ENCODE results near the gene NANP. TPM values are rescaled to one million over a fixed set of nuclear protein-coding genes. Genes with fewer than 3 reads are reported as not detected.

Gene NANP
- polyA plus RNA-seq, 2 of the 4 experiments (the other 2 are of a cell fraction): 11.2 to 11.4 TPM

GRCh38 chr20:25580711-25581110 lies 43.1 kb downstream of the NANP start:
- no peak for TF ChIP-seq MAFK (IDR thresholded peaks at IDR 0.05; ENCODE audit: partially characterized antibody)
- TF ChIP-seq POLR2AphosphoS2 (conservative IDR thresholded peaks at IDR 0.05; ENCODE audit: low read length): no peak
- no peak for TF ChIP-seq ZFP36 (IDR thresholded peaks at IDR 0.05; ENCODE audit: borderline replicate concordance, partially characterized antibody)
- TF ChIP-seq ZSCAN20 (CRISPR knock-in tag; IDR thresholded peaks at IDR 0.05): no peak
- TF ChIP-seq EP300 (IDR thresholded peaks at IDR 0.05): no peak
- TF ChIP-seq ESRRA (IDR thresholded peaks at IDR 0.05; ENCODE audit: borderline replicate concordance, low read length): no peak
- TF ChIP-seq REST (IDR thresholded peaks at IDR 0.05): no peak
- TF ChIP-seq KDM5A (IDR thresholded peaks at IDR 0.05): no peak
- TF ChIP-seq, protein P1, sequence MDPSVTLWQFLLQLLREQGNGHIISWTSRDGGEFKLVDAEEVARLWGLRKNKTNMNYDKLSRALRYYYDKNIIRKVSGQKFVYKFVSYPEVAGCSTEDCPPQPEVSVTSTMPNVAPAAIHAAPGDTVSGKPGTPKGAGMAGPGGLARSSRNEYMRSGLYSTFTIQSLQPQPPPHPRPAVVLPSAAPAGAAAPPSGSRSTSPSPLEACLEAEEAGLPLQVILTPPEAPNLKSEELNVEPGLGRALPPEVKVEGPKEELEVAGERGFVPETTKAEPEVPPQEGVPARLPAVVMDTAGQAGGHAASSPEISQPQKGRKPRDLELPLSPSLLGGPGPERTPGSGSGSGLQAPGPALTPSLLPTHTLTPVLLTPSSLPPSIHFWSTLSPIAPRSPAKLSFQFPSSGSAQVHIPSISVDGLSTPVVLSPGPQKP (IDR thresholded peaks at IDR 0.05; ENCODE audit: low read depth, low read length): no peak
- TF ChIP-seq MAZ (IDR thresholded peaks at IDR 0.05; ENCODE audit: borderline replicate concordance, low read depth, low read length): no peak
- TF ChIP-seq RAD21 (conservative IDR thresholded peaks at IDR 0.05 in 1 of 2, IDR thresholded peaks at IDR 0.05 in 1 of 2): no peak
- TF ChIP-seq HEYL (CRISPR knock-in tag; IDR thresholded peaks at IDR 0.05): no peak
- TF ChIP-seq NPAS2 (CRISPR knock-in tag; IDR thresholded peaks at IDR 0.05; ENCODE audit: borderline replicate concordance): no peak
- TF ChIP-seq FOSL2 (IDR thresholded peaks at IDR 0.05): no peak
- TF ChIP-seq FOSL2 (CRISPR knock-in tag; IDR thresholded peaks at IDR 0.05): no peak
- TF ChIP-seq HOXB13 (CRISPR knock-in tag; IDR thresholded peaks at IDR 0.05; ENCODE audit: low read depth): no peak
- no peak for TF ChIP-seq FOSB (CRISPR knock-in tag; IDR thresholded peaks at IDR 0.05)
- TF ChIP-seq EHMT2 (IDR thresholded peaks at IDR 0.05; ENCODE audit: low read depth): no peak
- no peak for TF ChIP-seq E2F6 (IDR thresholded peaks at IDR 0.05; ENCODE audit: borderline replicate concordance, low read depth)
- TF ChIP-seq, protein P2, sequence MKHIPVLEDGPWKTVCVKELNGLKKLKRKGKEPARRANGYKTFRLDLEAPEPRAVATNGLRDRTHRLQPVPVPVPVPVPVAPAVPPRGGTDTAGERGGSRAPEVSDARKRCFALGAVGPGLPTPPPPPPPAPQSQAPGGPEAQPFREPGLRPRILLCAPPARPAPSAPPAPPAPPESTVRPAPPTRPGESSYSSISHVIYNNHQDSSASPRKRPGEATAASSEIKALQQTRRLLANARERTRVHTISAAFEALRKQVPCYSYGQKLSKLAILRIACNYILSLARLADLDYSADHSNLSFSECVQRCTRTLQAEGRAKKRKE (CRISPR knock-in tag; IDR thresholded peaks at IDR 0.05; ENCODE audit: low read depth): no peak
- peaks cover 36% of the 10 kb centered on the region; the same call in 2 of the 3 replicates for H3K4me1 ChIP-seq
- DNase-seq (ENCODE audit: low read depth in 1 of 2, low spot score in 1 of 2): no peak
- H3K9me3 ChIP-seq: no peaks in the 10 kb centered on the region
- no peak for FAIRE-seq
- ATAC-seq: no peak
- POLR2A ChIA-PET: interaction anchor here (0.7 kb wide), 1 partner anchor 27 kb away, joined by 4 read pairs; no protein-coding TSS in a partner anchor
- no peak overlapping the region for H3K4me3 ChIP-seq
- 69% methylated on average over 4 of the region's 4 CpGs for WGBS (ENCODE audit: missing lambda C conversion rate)
- CTCF ChIA-PET: no interaction called here
- H3K27ac ChIP-seq: no peak overlapping the region
- no peak overlapping the region for H3K4me2 ChIP-seq
